Mesenchymal stem cell (in vitro differentiated cells and primary cell): Measurements from ENCODE around the gene ZNF185.

Experiments used
- DNase-seq: peaks from one replicate; pipeline ENCODE4 v3.0.0-alpha.2; 2013
- H2AFZ ChIP-seq: one replicate; pipeline ENCODE4 v1.6.1; 2013; ENCODE audit warnings: low read depth, mild to moderate bottlenecking, control low read depth, inconsistent platforms, low read length, moderate library complexity
- H2AK5ac ChIP-seq: 2 replicates; pipeline ENCODE4 v1.6.1; 2013; ENCODE audit warnings: low read length, moderate library complexity, mild to moderate bottlenecking, inconsistent platforms; ENCODE audit not compliant: severe bottlenecking
- H2BK120ac ChIP-seq: one replicate; pipeline ENCODE4 v1.6.1; 2013; ENCODE audit warnings: low read depth, mild to moderate bottlenecking, inconsistent platforms, low read length, moderate library complexity
- H2BK12ac ChIP-seq, 2 experiments: one replicate each; pipeline ENCODE4 v1.6.1; 2013; ENCODE audit warnings: inconsistent platforms in 2 of 2, low read length in 2 of 2, mild to moderate bottlenecking in 2 of 2, moderate library complexity in 2 of 2, control low read depth in 1 of 2
- H2BK15ac ChIP-seq: one replicate; pipeline ENCODE4 v1.6.1; 2013; ENCODE audit warnings: mild to moderate bottlenecking, low read depth, inconsistent platforms; ENCODE audit not compliant: poor library complexity, severe bottlenecking
- H2BK5ac ChIP-seq: 2 replicates; pipeline ENCODE4 v1.6.1; 2013; ENCODE audit warnings: low read depth, mild to moderate bottlenecking, low read length, control low read depth, inconsistent platforms; ENCODE audit not compliant: poor library complexity, severe bottlenecking
- H3K14ac ChIP-seq, 2 experiments: one replicate each; pipeline ENCODE4 v1.6.1; 2013; ENCODE audit warnings: inconsistent platforms in 2 of 2, low read length in 2 of 2, control low read depth in 1 of 2, mild to moderate bottlenecking in 1 of 2, moderate library complexity in 1 of 2
- H3K18ac ChIP-seq, 2 experiments: one replicate each; pipeline ENCODE4 v1.6.1; 2013; ENCODE audit warnings: inconsistent platforms in 2 of 2, low read length in 2 of 2, control low read depth in 1 of 2, low read depth in 1 of 2, mild to moderate bottlenecking in 1 of 2
- H3K23ac ChIP-seq, 2 experiments: one replicate each; pipeline ENCODE4 v1.6.1; 2013; ENCODE audit warnings: inconsistent platforms in 2 of 2, low read length in 2 of 2, mild to moderate bottlenecking in 2 of 2, moderate library complexity in 2 of 2, control low read depth in 1 of 2
- H3K27ac ChIP-seq: 2 replicates; pipeline ENCODE4 v1.5.1; 2013; ENCODE audit warnings: mild to moderate bottlenecking, moderate library complexity, low read length, control low read depth, inconsistent platforms; ENCODE audit not compliant: poor library complexity, severe bottlenecking
- H3K27me3 ChIP-seq, 2 experiments: 2 replicates each; pipeline versions ENCODE4 v1.6.1 to v1.7.0; 2013; ENCODE audit warnings: low read length in 2 of 2, mild to moderate bottlenecking in 2 of 2, moderate library complexity in 2 of 2, control low read depth in 1 of 2, inconsistent platforms in 1 of 2; ENCODE audit not compliant: control insufficient read depth in 1 of 2, insufficient read depth in 1 of 2
- H3K36me3 ChIP-seq, 2 experiments: 2 replicates each; pipeline versions ENCODE4 v1.6.1 to v1.7.0; 2013; ENCODE audit warnings: low read length in 2 of 2, control low read depth in 1 of 2, inconsistent platforms in 1 of 2, low read depth in 1 of 2, mild to moderate bottlenecking in 1 of 2; ENCODE audit not compliant: insufficient read depth in 2 of 2, control insufficient read depth in 1 of 2
- H3K4ac ChIP-seq, 2 experiments: one replicate each; pipeline ENCODE4 v1.6.1; 2013; ENCODE audit warnings: inconsistent platforms in 2 of 2, low read length in 2 of 2, mild to moderate bottlenecking in 2 of 2, moderate library complexity in 2 of 2, control low read depth in 1 of 2, low read depth in 1 of 2
- H3K4me1 ChIP-seq: 2 replicates; pipeline ENCODE4 v1.6.1; 2013; ENCODE audit warnings: low read depth, low read length, control low read depth; ENCODE audit not compliant: control insufficient read depth, insufficient read depth
- H3K4me2 ChIP-seq: 2 replicates; pipeline ENCODE4 v1.6.1; 2013; ENCODE audit warnings: low read length, mild to moderate bottlenecking, inconsistent platforms; ENCODE audit not compliant: poor library complexity, severe bottlenecking
- H3K4me3 ChIP-seq, 2 experiments: 2 replicates each; pipeline versions ENCODE4 v1.5.1 to v1.7.0; 2013; ENCODE audit warnings: low read length in 2 of 2, mild to moderate bottlenecking in 2 of 2, control low read depth in 1 of 2, low read depth in 1 of 2; ENCODE audit not compliant: insufficient read depth in 1 of 2
- H3K79me1 ChIP-seq: replicated peaks from 2 replicates; pipeline ENCODE4 v1.6.1; 2013; ENCODE audit warnings: mild to moderate bottlenecking, control low read depth, low read length, inconsistent platforms; ENCODE audit not compliant: poor library complexity, severe bottlenecking
- H3K9ac ChIP-seq: 2 replicates; pipeline ENCODE4 v1.7.0; 2013; ENCODE audit warnings: mild to moderate bottlenecking, low read length, moderate library complexity
- H3K9me3 ChIP-seq: 2 replicates; pipeline ENCODE4 v1.7.0; 2013; ENCODE audit warnings: mild to moderate bottlenecking, low read length; ENCODE audit not compliant: control insufficient read depth
- H4K8ac ChIP-seq: one replicate; pipeline ENCODE4 v1.6.1; 2013; ENCODE audit warnings: inconsistent platforms, mild to moderate bottlenecking, low read length, moderate library complexity
- H4K91ac ChIP-seq: one replicate; pipeline ENCODE4 v1.6.1; 2013; ENCODE audit warnings: mild to moderate bottlenecking, low read length, inconsistent platforms
- WGBS: methylation state at CpG from one replicate; pipeline ENCODE4 v1.1.7; 2013; ENCODE audit warnings: mixed read lengths; 5-methylcytosine and 5-hydroxymethylcytosine counted together

Gene ZNF185

GRCh38 chrX:152945021-152945979 is 47.4 kb downstream of the ZNF185 start:
- no peak overlapping the region for H3K27ac ChIP-seq
- H3K36me3 ChIP-seq: peaks cover 0 to 24% of the 10 kb centered on the region in 2 experiments
- H2AK5ac ChIP-seq: no peak overlapping the region
- H2BK15ac ChIP-seq: no peak overlapping the region
- H4K8ac ChIP-seq: no peak overlapping the region
- H3K4me1 ChIP-seq: peaks cover 2% of the 10 kb centered on the region
- no peaks in the 10 kb centered on the region for H3K9me3 ChIP-seq
- peaks cover 0 to 52% of the 10 kb centered on the region in 2 experiments for H3K27me3 ChIP-seq
- H3K9ac ChIP-seq: no peak overlapping the region
- WGBS: 98% methylated on average over 8 of the region's 11 CpGs
- DNase-seq: no peak
- H3K14ac ChIP-seq: no peak overlapping the region
- peaks cover 5% of the 10 kb centered on the region for H3K79me1 ChIP-seq
- no peak overlapping the region for H2BK5ac ChIP-seq
- no peak overlapping the region for H3K4me3 ChIP-seq
- H2BK120ac ChIP-seq: no peak overlapping the region
- no peak overlapping the region for H3K23ac ChIP-seq
- H2BK12ac ChIP-seq: no peak overlapping the region
- H3K4ac ChIP-seq: no peak overlapping the region
- no peak overlapping the region for H3K4me2 ChIP-seq
- H3K18ac ChIP-seq: no peak overlapping the region
- no peak overlapping the region for H2AFZ ChIP-seq
- H4K91ac ChIP-seq: no peak overlapping the region

- Histone ChIP-seq H3K79me1 (peaks cover 5% of the 10 kb centered on the region), H3K9ac (no peak overlapping the region), H3K4me1 (peaks cover 2% of the 10 kb centered on the region), H3K36me3 (peaks cover 0 to 24% of the 10 kb centered on the region in 2 experiments), H4K91ac (no peak overlapping the region), H3K23ac (no peak overlapping the region), H3K4me3 (no peak overlapping the region), H3K27ac (no peak overlapping the region), H2AFZ (no peak overlapping the region), H2BK15ac (no peak overlapping the region), H2BK120ac (no peak overlapping the region), H4K8ac (no peak overlapping the region), H3K18ac (no peak overlapping the region), H3K27me3 (peaks cover 0 to 52% of the 10 kb centered on the region in 2 experiments), H3K4ac (no peak overlapping the region), H2AK5ac (no peak overlapping the region), H3K4me2 (no peak overlapping the region), H2BK12ac (no peak overlapping the region), H2BK5ac (no peak overlapping the region), H3K9me3 (no peaks in the 10 kb centered on the region), H3K14ac (no peak overlapping the region)
- 85% methylated on average over 6 of the region's 6 CpGs for WGBS
- DNase-seq: no peak
Measured at GRCh38 chrX:152946681-152947080, 48.8 kb downstream of the ZNF185 start.
